ACC112 (cell line): ENCODE results near the gene TERT.
"Not testable (repeated sequence)": the region's sequence is repeated elsewhere in the genome, so short reads cannot be mapped to it uniquely, and the experiment has no call there.

Source experiments
- H2AFZ ChIP-seq: fragments of 200-600 bp; sonication (generic); one replicate; pipeline ENCODE4 v1.6.0; 2017; ENCODE audit warnings: antibody characterized with exemption, low read length; ENCODE audit not compliant: unreplicated experiment
- H3K27ac ChIP-seq: fragments of 200-600 bp; sonication (generic); 2 replicates; pipeline ENCODE4 v1.5.1; 2014; ENCODE audit warnings: low read depth, mild to moderate bottlenecking, antibody characterized with exemption, low read length, moderate library complexity
- H3K27me3 ChIP-seq: fragments of 200-600 bp; sonication (generic); 2 replicates; pipeline ENCODE4 v1.6.1; 2014; ENCODE audit warnings: mild to moderate bottlenecking, antibody characterized with exemption, low read length, moderate library complexity, mixed read lengths; ENCODE audit not compliant: insufficient read depth
- H3K36me3 ChIP-seq: fragments of 200-600 bp; sonication (generic); 2 replicates; pipeline ENCODE4 v1.6.1; 2016; ENCODE audit warnings: mild to moderate bottlenecking, antibody characterized with exemption, low read length, moderate library complexity, mixed read lengths; ENCODE audit not compliant: insufficient read depth
- H3K4me1 ChIP-seq: fragments of 200-600 bp; sonication (generic); one replicate; pipeline ENCODE4 v1.6.1; 2016; ENCODE audit warnings: low read length, mixed read lengths; ENCODE audit not compliant: insufficient read depth, unreplicated experiment, control insufficient read depth
- H3K4me3 ChIP-seq: fragments of 200-600 bp; sonication (generic); 2 replicates; pipeline ENCODE4 v1.5.1; 2014; ENCODE audit warnings: mild to moderate bottlenecking, low read depth, low read length
- H3K79me2 ChIP-seq: fragments of 200-600 bp; sonication (generic); one replicate; pipeline ENCODE4 v1.6.0; 2016; ENCODE audit warnings: low read length; ENCODE audit not compliant: control insufficient read depth, unreplicated experiment, insufficient read depth

The TERT gene

DNA sequence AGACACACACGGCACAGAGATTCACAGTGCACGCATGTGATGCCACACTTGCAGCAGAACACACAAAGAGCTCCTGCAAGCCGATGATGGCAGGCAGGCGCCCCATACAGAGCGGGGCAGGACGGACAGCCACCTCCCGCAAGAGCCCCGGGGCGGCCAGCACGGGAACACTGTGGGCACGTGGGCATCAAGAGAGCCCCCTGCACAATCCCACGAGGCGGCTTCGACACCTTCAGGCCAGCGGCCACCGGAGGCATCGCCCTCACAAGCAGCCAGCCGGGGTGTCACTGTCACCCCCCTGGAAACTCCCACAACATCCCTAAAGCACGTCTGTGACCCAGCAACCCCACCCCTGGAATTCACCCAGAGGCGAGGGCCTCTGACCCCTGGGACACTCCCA is 17.9 kb downstream of the TERT start:
- no peak overlapping the region for H3K4me3 ChIP-seq
- H3K4me1 ChIP-seq: no peaks in the 10 kb centered on the region
- H3K79me2 ChIP-seq: no peaks in the 10 kb centered on the region
- no peak overlapping the region for H3K27ac ChIP-seq
- H3K36me3 ChIP-seq: no peaks in the 10 kb centered on the region
- H3K27me3 ChIP-seq: no peaks in the 10 kb centered on the region
- no peak overlapping the region for H2AFZ ChIP-seq

- not testable (repeated sequence) for H3K27me3 ChIP-seq, H2AFZ ChIP-seq, H3K27ac ChIP-seq, H3K36me3 ChIP-seq, H3K4me3 ChIP-seq, H3K79me2 ChIP-seq, H3K4me1 ChIP-seq
Measured at GRCh38 chr5:1275397-1276391, 19.2 kb downstream of the TERT start.

GRCh38 chr5:1274471-1274870 is 20.4 kb downstream of the TERT start:
- H3K4me3 ChIP-seq: no peak overlapping the region
- no peak overlapping the region for H3K27ac ChIP-seq
- no peaks in the 10 kb centered on the region for H3K79me2 ChIP-seq
- no peaks in the 10 kb centered on the region for H3K4me1 ChIP-seq
- H3K36me3 ChIP-seq: no peaks in the 10 kb centered on the region
- H2AFZ ChIP-seq: no peak overlapping the region
- no peaks in the 10 kb centered on the region for H3K27me3 ChIP-seq

GRCh38 chr5:1273745-1274144 is 21.1 kb downstream of the TERT start:
- no peak overlapping the region for H3K4me3 ChIP-seq
- no peak overlapping the region for H3K27ac ChIP-seq
- H2AFZ ChIP-seq: no peak overlapping the region
- H3K27me3 ChIP-seq: no peaks in the 10 kb centered on the region
- H3K79me2 ChIP-seq: no peaks in the 10 kb centered on the region
- no peaks in the 10 kb centered on the region for H3K36me3 ChIP-seq
- no peaks in the 10 kb centered on the region for H3K4me1 ChIP-seq

DNA sequence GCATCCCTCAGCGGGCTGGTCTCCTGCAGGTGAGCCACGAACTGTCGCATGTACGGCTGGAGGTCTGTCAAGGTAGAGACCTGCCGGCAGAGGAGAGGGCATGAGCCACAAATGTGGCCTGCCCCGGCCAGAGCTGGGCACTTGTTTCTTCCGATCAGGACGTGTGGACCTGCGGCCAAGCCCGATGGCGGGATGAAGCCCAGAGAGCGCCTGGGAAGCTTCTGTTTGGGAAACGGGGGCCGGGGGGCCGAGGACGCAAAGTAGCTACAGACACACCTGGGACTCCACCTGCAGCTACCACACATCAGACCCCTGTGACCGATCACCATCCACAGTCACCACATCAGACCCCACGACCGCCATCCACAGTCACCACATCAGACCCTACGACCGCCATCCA is 22.7 kb downstream of the TERT start:
- H3K36me3 ChIP-seq: no peaks in the 10 kb centered on the region
- H3K27ac ChIP-seq: no peak overlapping the region
- no peak overlapping the region for H2AFZ ChIP-seq
- H3K79me2 ChIP-seq: no peaks in the 10 kb centered on the region
- no peak overlapping the region for H3K4me3 ChIP-seq
- no peaks in the 10 kb centered on the region for H3K27me3 ChIP-seq
- H3K4me1 ChIP-seq: no peaks in the 10 kb centered on the region

DNA sequence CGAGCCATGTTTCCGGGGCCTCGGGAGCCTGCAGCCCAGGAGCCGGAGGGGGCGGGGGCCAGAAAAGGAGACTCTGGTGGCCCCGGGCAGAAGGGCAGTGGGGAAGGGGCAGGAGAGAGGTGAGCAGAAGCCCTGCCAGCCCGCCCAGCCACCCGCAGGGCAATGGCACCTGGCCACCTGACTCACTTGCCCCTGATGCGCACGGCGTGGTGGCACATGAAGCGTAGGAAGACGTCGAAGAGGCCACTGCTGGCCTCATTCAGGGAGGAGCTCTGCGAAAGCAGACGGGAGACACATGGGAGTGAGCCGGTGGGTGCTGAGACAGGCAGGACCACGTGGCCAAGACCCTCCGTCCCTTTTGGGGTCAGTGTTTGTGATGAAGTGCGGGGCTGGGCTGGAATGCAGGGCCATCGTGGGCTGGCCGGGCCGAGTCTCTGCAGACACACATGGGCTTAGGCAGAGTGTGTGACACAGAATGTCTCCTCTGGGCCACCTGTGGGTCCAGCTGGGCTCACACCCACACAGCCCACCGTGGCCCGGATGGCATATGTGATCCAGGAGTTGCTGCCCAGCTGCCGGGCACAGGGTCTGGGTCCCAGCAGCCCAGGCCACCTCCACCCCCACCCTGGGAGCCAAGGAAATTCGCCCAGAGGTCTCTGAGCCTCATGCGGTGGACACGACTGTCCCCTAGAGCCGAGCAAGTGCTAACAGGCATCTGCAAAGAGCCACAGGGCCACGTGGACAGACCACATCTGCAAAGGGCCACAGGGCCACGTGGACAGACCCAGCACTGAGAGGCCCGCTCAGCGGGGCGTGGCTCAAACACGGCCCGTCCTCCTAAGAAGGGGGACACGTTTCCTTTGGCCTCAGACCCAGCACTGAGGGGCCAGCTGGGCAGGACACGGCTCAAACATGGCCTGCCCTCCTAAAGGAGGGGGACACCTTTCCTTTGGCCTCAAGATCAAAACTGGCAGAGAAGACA is 23.6 kb downstream of the TERT start:
- no peaks in the 10 kb centered on the region for H3K36me3 ChIP-seq
- no peaks in the 10 kb centered on the region for H3K27me3 ChIP-seq
- no peak overlapping the region for H3K4me3 ChIP-seq
- no peak overlapping the region for H3K27ac ChIP-seq
- H3K79me2 ChIP-seq: no peaks in the 10 kb centered on the region
- H2AFZ ChIP-seq: no peak overlapping the region
- H3K4me1 ChIP-seq: no peaks in the 10 kb centered on the region

DNA sequence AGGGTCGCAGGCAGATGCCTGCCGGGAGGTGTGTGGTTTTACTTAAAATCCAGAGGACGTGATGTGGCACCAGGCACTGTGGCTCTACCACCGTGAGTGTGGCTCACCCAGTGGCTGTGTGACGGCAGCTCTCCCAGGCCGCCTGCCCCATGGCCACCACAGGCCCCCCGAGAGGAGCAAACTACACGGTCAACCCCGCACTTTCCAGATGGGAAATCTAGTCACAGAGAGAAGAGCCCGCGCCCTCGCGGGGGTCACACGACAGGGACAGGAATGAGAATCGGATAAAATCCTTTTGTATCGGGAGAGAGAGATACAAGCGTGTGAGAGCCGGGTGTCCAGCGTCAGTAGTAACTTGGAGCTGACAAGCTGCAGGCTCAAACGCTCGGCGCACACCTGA is 24.4 kb downstream of the TERT start:
- Histone ChIP-seq H3K27ac (no peak overlapping the region), H3K79me2 (no peaks in the 10 kb centered on the region), H3K4me3 (no peak overlapping the region), H3K36me3 (no peaks in the 10 kb centered on the region), H3K4me1 (no peaks in the 10 kb centered on the region), H2AFZ (no peak overlapping the region), H3K27me3 (no peaks in the 10 kb centered on the region)

GRCh38 chr5:1268666-1269065 is 26.2 kb downstream of the TERT start:
- Histone ChIP-seq H3K27ac (no peak overlapping the region), H3K36me3 (no peaks in the 10 kb centered on the region), H3K4me3 (no peak overlapping the region), H3K4me1 (no peaks in the 10 kb centered on the region), H3K27me3 (no peaks in the 10 kb centered on the region), H3K79me2 (no peaks in the 10 kb centered on the region), H2AFZ (no peak overlapping the region)

DNA sequence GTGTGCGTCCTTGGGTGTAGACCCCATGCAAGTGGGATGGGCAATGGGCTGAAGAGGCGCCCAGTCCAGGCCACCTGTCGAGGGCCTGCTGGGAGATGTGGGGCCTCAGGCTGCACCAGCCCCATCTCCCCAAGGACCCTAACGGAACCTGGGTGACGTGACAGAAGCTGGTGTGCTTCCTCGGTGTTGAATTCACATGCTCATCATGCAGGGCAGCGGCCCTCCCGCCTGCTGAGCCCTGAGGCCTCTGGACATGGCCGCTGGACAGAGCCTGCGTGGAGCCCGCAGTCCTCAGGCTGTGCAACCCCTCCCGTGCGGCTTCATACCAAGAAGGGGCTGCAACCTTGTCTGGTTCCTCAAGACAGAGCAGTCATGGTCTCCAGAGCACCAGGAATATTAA is 26.8 kb downstream of the TERT start:
- H2AFZ ChIP-seq: no peak overlapping the region
- no peaks in the 10 kb centered on the region for H3K4me1 ChIP-seq
- H3K4me3 ChIP-seq: no peak overlapping the region
- H3K27ac ChIP-seq: no peak overlapping the region
- no peaks in the 10 kb centered on the region for H3K36me3 ChIP-seq
- H3K27me3 ChIP-seq: no peaks in the 10 kb centered on the region
- H3K79me2 ChIP-seq: no peaks in the 10 kb centered on the region

- not testable (repeated sequence) for H3K36me3 ChIP-seq, H3K4me3 ChIP-seq, H3K79me2 ChIP-seq, H2AFZ ChIP-seq, H3K4me1 ChIP-seq, H3K27ac ChIP-seq, H3K27me3 ChIP-seq
Measured at GRCh38 chr5:1267464-1267863, 27.4 kb downstream of the TERT start.
